ENCODE results near the gene FRZB.

FRZB gene

GRCh38 chr2:182804128-182804527, 62.3 kb downstream of the FRZB start:
- DNase-seq (ENCODE audit: low spot score): no peak

- DNase-seq (ENCODE audit: low spot score): no peak
Observed at GRCh38 chr2:182798736-182799135, 67.7 kb downstream of the FRZB start.

GRCh38 chr2:182792441-182792840, 74.0 kb downstream of the FRZB start:
- DNase-seq (ENCODE audit: low spot score): no peak

- peak; percentile 57 for DNase-seq (ENCODE audit: low spot score)
Observed at GRCh38 chr2:182784777-182785176, 81.7 kb downstream of the FRZB start.

- DNase-seq (ENCODE audit: low spot score): no peak
Observed at GRCh38 chr2:182784058-182784706, 82.3 kb downstream of the FRZB start.

Small RNA genes lying within 50 kb of the gene (small RNA-seq; reads per million reads assigned to genes)
- 0 reads per million in 2 experiments for gene RF00019
- 0 reads per million in 2 experiments for gene RNU6-1122P
